Spleen (tissue), 11 donors: ENCODE data around the gene CARD19. TPM values are rescaled to one million over a fixed set of nuclear protein-coding genes. Genes with fewer than 3 reads are reported as not detected.

Experiments
- DNase-seq: peaks from one replicate; pipeline ENCODE4 v3.0.0-alpha.2; 2020
- H3K27ac ChIP-seq, 8 donors: fragments of 200-600 bp; sonication (generic) in 7 of 8; 1 replicate in 4 of 8; 2 replicates in 4 of 8; pipeline versions ENCODE4 v1.5.0 to v1.8.0; 2016 to 2021; ENCODE audit warnings: inconsistent platforms in 4 of 8, mild to moderate bottlenecking in 4 of 8, moderate library complexity in 1 of 8
- H3K27me3 ChIP-seq, 7 donors: fragments of 200-600 bp; sonication (generic) in 6 of 7; replicated peaks in 1 of 7; 1 replicate in 4 of 7; 2 replicates in 3 of 7; pipeline versions ENCODE4 v1.5.0 to v1.8.0; 2016 to 2021; ENCODE audit warnings: inconsistent platforms in 3 of 7, mild to moderate bottlenecking in 1 of 7
- H3K36me3 ChIP-seq, 6 donors: fragments of 200-600 bp; sonication (generic) in 5 of 6; 1 replicate in 4 of 6; 2 replicates in 2 of 6; pipeline versions ENCODE4 v1.5.0 to v1.8.0; 2016 to 2021; ENCODE audit warnings: inconsistent platforms in 2 of 6
- H3K4me1 ChIP-seq, 6 donors: fragments of 200-600 bp; sonication (generic) in 5 of 6; 1 replicate in 3 of 6; 2 replicates in 3 of 6; pipeline versions ENCODE4 v1.5.0 to v1.8.0; 2016 to 2021; ENCODE audit warnings: inconsistent platforms in 3 of 6
- H3K4me3 ChIP-seq, 8 donors: fragments of 200-600 bp; sonication (generic) in 7 of 8; 1 replicate in 4 of 8; 2 replicates in 4 of 8; pipeline versions ENCODE4 v1.5.0 to v1.8.0; 2016 to 2021; ENCODE audit warnings: inconsistent platforms in 4 of 8, mild to moderate bottlenecking in 4 of 8, moderate library complexity in 2 of 8
- H3K9me3 ChIP-seq, 8 donors: fragments of 200-600 bp; sonication (generic) in 7 of 8; 1 replicate in 4 of 8; 2 replicates in 4 of 8; pipeline versions ENCODE4 v1.5.0 to v1.8.0; 2016 to 2021; ENCODE audit warnings: inconsistent platforms in 4 of 8
- CTCF ChIP-seq, 11 experiments: fragments of 200-600 bp in 7 of 11; fragments of 450-650 bp in 4 of 11; sonication (generic) in 4 of 11; IDR thresholded peaks in 8 of 11; conservative IDR thresholded peaks in 3 of 11; 1 replicate in 7 of 11; 2 replicates in 4 of 11; pipeline versions ENCODE4 v1.4.0 to v1.8.0; 2016 to 2021; ENCODE audit warnings: antibody characterized with exemption in 11 of 11, inconsistent platforms in 4 of 11, mild to moderate bottlenecking in 1 of 11
- POLR2A ChIP-seq, 3 donors: fragments of 450-650 bp; IDR thresholded peaks; one replicate each; pipeline ENCODE4 v1.5.1; 2017; ENCODE audit warnings: antibody characterized with exemption in 3 of 3, mild to moderate bottlenecking in 1 of 3
- POLR2AphosphoS5 ChIP-seq, 3 donors: sonication (generic); formaldehyde crosslinking; IDR thresholded peaks; one replicate each; pipeline ENCODE4 v1.5.1; 2017; ENCODE audit warnings: antibody characterized with exemption in 3 of 3
- WGBS, 5 donors: extraction: QIAGEN DNeasy Blood & Tissue Kit in 3 of 5; methylation state at CpG; one replicate each; pipeline versions ENCODE4 v1.1.5 to v1.1.7; 2013 to 2018; 5-methylcytosine and 5-hydroxymethylcytosine counted together
- intact Hi-C: fragments of 100-400 bp; cut with DNase I; formaldehyde crosslinking; loops from one replicate; pipeline ENCODE4 v1.15.0; 2023; ENCODE audit warnings: low total_unique reads
- polyA plus RNA-seq, 3 donors: library from polyadenylated mRNA; stranded (reverse); fragments of 200-250 nt; gene quantifications; one replicate each; pipeline ENCODE4 v1.2.1, GENCODE V29; 2013
- total RNA-seq, 7 donors: library from RNA; depleted of rRNA in 3 of 7; stranded (reverse); fragments of >200 nt in 3 of 7; fragmentation: NEBNext Ultra II Directional in 4 of 7; extraction: Animal tissue kit (Norgen Biotek cat#: 25700) in 4 of 7; gene quantifications; one replicate each; pipeline versions ENCODE4 v1.1.0 to v1.2.1, GENCODE V29; 2016 to 2021
- donor health status: healthy with polysubstance abuse.
- donor health status: DM: no; HTN: no; CAD: no; lungs with moderate emphysema.
- donor health status: DM: no; HTN: no; CAD: no.
- donor health status: Bipolar disorder and iron deficiency.
- donor health status: healthy.
- donor health status: DM: no; HTN: no; CAD: no.
- donor health status: DM: yes; HTN: yes; CAD: no.

CARD19 gene
- total and polyA plus RNA-seq, 10 donors, result 21.7 to 78.8 (median 39.2) TPM

GRCh38 chr9:93092251-93092991 is 3.6 kb upstream of the CARD19 start:
- Histone ChIP-seq H3K27me3 (no peaks in the 10 kb centered on the region), H3K27ac (peak overlapping the region; percentile 46 to 100 (median 98)), H3K9me3 (peaks cover 0 to 6% (median 0%) of the 10 kb centered on the region in 8 donors), H3K4me3 (no peak overlapping the region), H3K36me3 (peaks cover 0 to 23% (median 0%) of the 10 kb centered on the region in 6 donors), H3K4me1 (peaks cover 33 to 55% (median 45%) of the 10 kb centered on the region in 6 donors)
- DNase-seq, result peak; percentile 77
- 76 to 95% (median 85%) methylated on average over 7 of the region's 7 CpGs for WGBS, 5 donors
- no peak for TF ChIP-seq POLR2AphosphoS5 (IDR thresholded peaks at IDR 0.05)
- no peak for TF ChIP-seq POLR2A (IDR thresholded peaks at IDR 0.05)
- no peak for TF ChIP-seq CTCF (IDR thresholded peaks at IDR 0.05 in 8 of 11, conservative IDR thresholded peaks at IDR 0.05 in 3 of 11)
- intact Hi-C loops, result loop anchor here (10.0 kb wide), 1 partner anchor 88 kb away; no protein-coding TSS in a partner anchor

- Histone ChIP-seq H3K4me1 (peaks cover 41 to 64% (median 54%) of the 10 kb centered on the region in 6 donors), H3K9me3 (peaks cover 0 to 6% (median 0%) of the 10 kb centered on the region in 8 donors), H3K4me3 (no peak overlapping the region), H3K36me3 (peaks cover 0 to 14% (median 0%) of the 10 kb centered on the region in 6 donors), H3K27ac (peak overlapping the region; percentile 95 to 100 (median 98)), H3K27me3 (no peaks in the 10 kb centered on the region)
- intact Hi-C loops, result loop anchor here (10.0 kb wide), 1 partner anchor 89 kb away; no protein-coding TSS in a partner anchor
- DNase-seq, result peak; percentile 84
- WGBS, 5 donors, result 19 to 25% (median 25%) methylated on average over 11 of the region's 11 CpGs
- TF ChIP-seq POLR2AphosphoS5 (IDR thresholded peaks at IDR 0.05), result peak; percentile 2 to 32 (median 19)
- no peak for TF ChIP-seq CTCF (IDR thresholded peaks at IDR 0.05 in 8 of 11, conservative IDR thresholded peaks at IDR 0.05 in 3 of 11)
Observed at GRCh38 chr9:93093127-93093876, 2.7 kb upstream of the CARD19 start.

- Histone ChIP-seq H3K9me3 (peaks cover 0 to 6% (median 0%) of the 10 kb centered on the region in 8 donors), H3K27me3 (no peaks in the 10 kb centered on the region), H3K27ac (peak overlapping the region; percentile 95 to 100 (median 98)), H3K36me3 (peaks cover 0 to 7% (median 0%) of the 10 kb centered on the region in 6 donors), H3K4me3 (peak overlapping the region in 1 of 8 donors; percentile 73), H3K4me1 (peaks cover 49 to 72% (median 62%) of the 10 kb centered on the region in 6 donors)
- TF ChIP-seq POLR2AphosphoS5 (IDR thresholded peaks at IDR 0.05) (no peak), CTCF (IDR thresholded peaks at IDR 0.05 in 8 of 11, conservative IDR thresholded peaks at IDR 0.05 in 3 of 11) (no peak)
- intact Hi-C loops, result loop anchor here (10.0 kb wide), 1 partner anchor 89 kb away; no protein-coding TSS in a partner anchor
- WGBS, 5 donors, result 58 to 73% (median 67%) methylated on average over 7 of the region's 7 CpGs
- peak; percentile 88 for DNase-seq
Observed at GRCh38 chr9:93093877-93094657, 1.9 kb upstream of the CARD19 start.
